Testis (tissue), 3 donors: Measurements from ENCODE around the gene ZFAND6. TPM values are rescaled to one million over a fixed set of nuclear protein-coding genes. Genes with fewer than 3 reads are reported as not detected.

Experiments
- DNase-seq: peaks from one replicate; pipeline ENCODE4 v3.0.0-alpha.2; 2019
- H3K27ac ChIP-seq, 2 donors: fragments of 200-600 bp; sonication (generic); one replicate each; pipeline ENCODE4 v1.5.1; 2019
- H3K27me3 ChIP-seq: fragments of 200-600 bp; sonication (generic); one replicate; pipeline ENCODE4 v1.5.1; 2019
- H3K36me3 ChIP-seq: fragments of 200-600 bp; sonication (generic); one replicate; pipeline ENCODE4 v1.5.1; 2017; ENCODE audit warnings: low read depth; ENCODE audit errors: missing control alignments
- H3K4me1 ChIP-seq: fragments of 200-600 bp; sonication (generic); one replicate; pipeline ENCODE4 v1.5.1; 2019
- H3K4me3 ChIP-seq, 2 donors: fragments of 200-600 bp; sonication (generic); one replicate each; pipeline ENCODE4 v1.5.1; 2017 to 2019
- H3K9me3 ChIP-seq: fragments of 200-600 bp; sonication (generic); one replicate; pipeline ENCODE4 v1.5.1; 2017
- POLR2A ChIP-seq: fragments of 450-650 bp; IDR thresholded peaks from one replicate; pipeline ENCODE4 v1.6.1; 2017; ENCODE audit warnings: antibody characterized with exemption, mild to moderate bottlenecking, moderate library complexity
- WGBS, 2 donors: methylation state at CpG; one replicate each; pipeline ENCODE4 v1.1.5; 2018; 5-methylcytosine and 5-hydroxymethylcytosine counted together
- intact Hi-C: fragments of 100-400 bp; cut with DNase I; formaldehyde crosslinking; loops from one replicate; pipeline ENCODE4 v1.15.1; 2023; ENCODE audit warnings: low total_unique reads
- polyA plus RNA-seq: library from polyadenylated mRNA; stranded (reverse); fragments of 350-450 nt; fragmentation: Illumina TruSeq; extraction: RNeasy Lipid Tissue Mini Kit (QIAGEN cat#74804); gene quantifications from one replicate; pipeline ENCODE4 v1.2.3, GENCODE V29; 2014; ENCODE audit warnings: low read depth, low replicate concordance; ENCODE audit not compliant: insufficient read depth
- total RNA-seq, 2 donors: library from RNA; depleted of rRNA; stranded (reverse); fragments of >200 nt; gene quantifications; one replicate each; pipeline ENCODE4 v1.2.3, GENCODE V29; 2016
- TF ChIP-seq, protein P1 (sequence below), 3 experiments: fragments of 450-650 bp in 2 of 3; fragments of 200-600 bp in 1 of 3; sonication (generic) in 1 of 3; IDR thresholded peaks; one replicate each; pipeline ENCODE4 v1.5.1; 2016 to 2019; ENCODE audit warnings: antibody characterized with exemption in 3 of 3, mild to moderate bottlenecking in 2 of 3, moderate library complexity in 1 of 3

The ZFAND6 gene
- total and polyA plus RNA-seq, 3 donors from 2014 or later, result 220 to 255 (median 251) TPM

DNA sequence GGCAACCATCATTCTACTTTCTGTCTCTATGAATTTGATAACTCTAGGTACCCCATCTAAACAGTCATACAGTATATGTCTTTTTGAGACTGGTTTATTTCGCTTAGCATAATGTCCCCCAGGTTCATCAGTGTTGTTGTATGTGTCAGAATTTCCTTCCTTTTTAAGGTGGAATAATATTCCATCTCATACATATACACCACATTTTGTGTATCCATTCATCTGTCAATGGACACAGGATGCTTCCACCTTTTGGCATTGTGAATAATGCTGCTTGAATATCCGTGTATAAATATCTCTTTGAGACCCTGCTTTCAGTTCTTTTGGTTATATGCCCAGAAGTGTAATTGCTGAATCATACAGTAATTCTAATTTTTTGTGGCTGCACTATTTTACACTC, 10.4 kb upstream of the ZFAND6 start:
- Histone ChIP-seq H3K27ac (no peak overlapping the region), H3K36me3 (no peaks in the 10 kb centered on the region), H3K27me3 (no peaks in the 10 kb centered on the region), H3K9me3 (no peaks in the 10 kb centered on the region), H3K4me3 (no peak overlapping the region), H3K4me1 (no peaks in the 10 kb centered on the region)
- no peak for TF ChIP-seq POLR2A
- TF ChIP-seq, protein P1, sequence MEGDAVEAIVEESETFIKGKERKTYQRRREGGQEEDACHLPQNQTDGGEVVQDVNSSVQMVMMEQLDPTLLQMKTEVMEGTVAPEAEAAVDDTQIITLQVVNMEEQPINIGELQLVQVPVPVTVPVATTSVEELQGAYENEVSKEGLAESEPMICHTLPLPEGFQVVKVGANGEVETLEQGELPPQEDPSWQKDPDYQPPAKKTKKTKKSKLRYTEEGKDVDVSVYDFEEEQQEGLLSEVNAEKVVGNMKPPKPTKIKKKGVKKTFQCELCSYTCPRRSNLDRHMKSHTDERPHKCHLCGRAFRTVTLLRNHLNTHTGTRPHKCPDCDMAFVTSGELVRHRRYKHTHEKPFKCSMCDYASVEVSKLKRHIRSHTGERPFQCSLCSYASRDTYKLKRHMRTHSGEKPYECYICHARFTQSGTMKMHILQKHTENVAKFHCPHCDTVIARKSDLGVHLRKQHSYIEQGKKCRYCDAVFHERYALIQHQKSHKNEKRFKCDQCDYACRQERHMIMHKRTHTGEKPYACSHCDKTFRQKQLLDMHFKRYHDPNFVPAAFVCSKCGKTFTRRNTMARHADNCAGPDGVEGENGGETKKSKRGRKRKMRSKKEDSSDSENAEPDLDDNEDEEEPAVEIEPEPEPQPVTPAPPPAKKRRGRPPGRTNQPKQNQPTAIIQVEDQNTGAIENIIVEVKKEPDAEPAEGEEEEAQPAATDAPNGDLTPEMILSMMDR (IDR thresholded peaks at IDR 0.05), result no peak
- intact Hi-C loops, result no loop called here
- WGBS, 2 donors, result 37 to 49% methylated on average over 2 of the region's 2 CpGs
- no peak for DNase-seq

DNA sequence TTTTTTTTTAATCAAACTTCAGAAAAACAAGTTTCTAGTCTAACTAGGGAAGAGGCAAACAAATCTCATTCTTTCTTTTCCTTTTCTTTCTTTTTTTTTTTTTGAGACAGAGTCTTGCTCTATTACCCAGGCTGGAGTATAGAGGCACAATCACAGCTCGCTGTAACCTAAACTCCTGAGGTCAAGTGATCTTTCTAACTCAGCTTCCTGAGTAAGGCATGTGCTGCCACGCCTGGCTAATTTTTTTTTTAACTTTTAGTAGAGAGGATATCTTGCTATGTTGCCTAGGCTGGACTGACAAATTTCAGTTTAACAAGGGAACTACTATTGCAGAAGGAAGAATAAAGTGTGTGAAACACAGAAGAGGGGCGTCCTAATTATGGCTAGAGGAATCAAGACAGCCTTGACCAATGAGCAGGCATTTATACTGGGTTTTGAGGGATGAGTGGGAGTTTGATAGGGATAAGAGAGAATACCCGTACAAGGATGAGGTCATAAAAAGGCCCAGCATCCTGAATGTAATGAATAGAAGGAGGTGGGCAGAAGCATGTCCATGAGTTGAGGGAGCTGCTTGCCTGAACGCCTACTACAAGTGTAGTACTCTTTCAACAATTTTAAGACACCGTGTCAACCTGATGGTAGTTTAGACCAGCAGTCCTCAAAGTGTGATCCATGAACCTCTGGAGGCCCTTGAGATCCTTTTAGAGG, 6.7 kb upstream of the ZFAND6 start:
- intact Hi-C loops, result no loop called here

DNA sequence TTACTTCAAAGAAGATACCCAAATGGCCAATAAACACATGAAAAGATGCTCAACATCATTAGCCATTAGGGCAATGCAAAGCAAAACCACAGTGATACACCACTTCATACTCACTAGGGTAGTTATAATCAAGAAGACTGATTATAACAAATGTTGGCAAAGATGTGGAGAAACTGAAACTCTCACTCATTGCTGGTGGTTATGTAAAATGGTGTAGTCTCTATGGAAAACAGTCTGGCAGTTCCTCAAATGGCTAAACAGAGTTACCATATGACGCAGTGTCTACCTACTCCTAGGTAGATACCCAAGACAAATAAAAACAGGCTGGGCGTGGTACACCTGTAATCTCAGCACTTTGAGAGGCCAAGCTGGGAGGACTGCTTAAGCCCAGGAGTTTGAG, 3.5 kb upstream of the ZFAND6 start:
- TF ChIP-seq, protein P1 (IDR thresholded peaks at IDR 0.05), result no peak
- TF ChIP-seq POLR2A, result no peak
- Histone ChIP-seq H3K27me3 (no peaks in the 10 kb centered on the region), H3K36me3 (no peaks in the 10 kb centered on the region), H3K4me1 (no peaks in the 10 kb centered on the region), H3K27ac (no peak overlapping the region), H3K9me3 (no peaks in the 10 kb centered on the region), H3K4me3 (no peak overlapping the region)
- WGBS, 2 donors, result 89 to 95% methylated on average over 2 of the region's 2 CpGs
- intact Hi-C loops, result no loop called here
- no peak for DNase-seq

More for the DNA sequence above, 6.7 kb upstream of the ZFAND6 start:
- Histone ChIP-seq H3K4me1 (no peaks in the 10 kb centered on the region), H3K27ac (no peak overlapping the region), H3K9me3 (no peaks in the 10 kb centered on the region), H3K27me3 (no peaks in the 10 kb centered on the region), H3K4me3 (no peak overlapping the region), H3K36me3 (no peaks in the 10 kb centered on the region)
- 85 to 86% methylated on average over 6 of the region's 6 CpGs for WGBS, 2 donors
- no peak for DNase-seq
- TF ChIP-seq POLR2A, result no peak
- TF ChIP-seq, protein P1 (IDR thresholded peaks at IDR 0.05), result no peak

DNA sequence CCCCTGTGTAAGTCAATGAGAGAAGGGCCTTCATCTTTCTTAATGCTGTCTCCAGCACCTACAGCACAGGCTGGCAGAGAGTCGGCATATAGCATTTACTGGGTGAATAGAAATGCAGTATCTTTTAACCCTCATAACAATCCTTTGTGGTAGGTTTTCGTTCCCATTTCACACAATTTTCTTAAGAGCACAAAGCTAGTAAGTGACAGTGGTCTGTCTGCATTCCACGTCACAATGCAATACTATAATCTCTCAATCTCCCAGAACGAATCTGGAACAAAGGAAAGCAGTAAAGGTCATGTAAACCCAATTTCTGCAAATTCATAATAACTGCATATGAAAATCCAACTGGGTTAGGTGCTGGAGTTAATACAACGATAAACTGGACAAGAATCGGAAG, 1.4 kb upstream of the ZFAND6 start:
- no peak overlapping the region for H3K4me3 ChIP-seq
- no peaks in the 10 kb centered on the region for H3K36me3 ChIP-seq
- no peaks in the 10 kb centered on the region for H3K27me3 ChIP-seq
- no peaks in the 10 kb centered on the region for H3K9me3 ChIP-seq
- WGBS, 2 donors, result 49 to 62% methylated on average over 6 of the region's 6 CpGs
- intact Hi-C loops, result no loop called here
- no peak for DNase-seq
- no peak overlapping the region for H3K27ac ChIP-seq
- H3K4me1 ChIP-seq, result no peaks in the 10 kb centered on the region
- TF ChIP-seq, protein P1 (IDR thresholded peaks at IDR 0.05), result no peak
- no peak for TF ChIP-seq POLR2A

DNA sequence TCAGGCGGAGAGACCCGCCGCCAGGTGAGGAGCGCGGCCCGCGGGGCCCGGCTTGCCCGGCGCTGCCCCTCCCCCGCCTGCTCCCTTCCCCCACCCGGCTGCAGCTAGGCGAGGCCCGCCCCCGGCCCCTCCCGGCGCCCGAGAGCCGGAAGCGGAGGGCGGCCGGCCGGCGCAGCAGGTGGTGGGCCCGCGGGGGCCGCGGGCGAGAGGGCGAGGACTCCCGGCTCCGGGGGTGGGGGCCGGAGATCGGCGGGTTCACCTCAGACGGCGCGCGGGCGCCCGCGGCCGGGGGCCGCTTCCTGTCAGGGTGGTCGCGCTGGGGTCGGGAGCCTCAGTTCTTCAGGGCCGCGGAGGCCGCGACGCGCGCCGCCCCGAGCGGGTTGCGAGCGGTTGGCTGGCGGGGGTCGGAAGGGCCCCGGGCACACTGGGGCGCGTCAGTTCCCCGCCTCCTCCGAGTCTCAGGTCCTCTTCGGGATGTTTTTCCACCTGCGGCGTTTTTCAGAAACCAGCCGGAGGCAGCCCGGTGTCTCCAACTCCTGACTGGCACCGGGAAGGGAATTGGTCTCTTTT, 395 bp downstream of the ZFAND6 start:
- Histone ChIP-seq H3K4me3 (peak overlapping the region; percentile 94 to 97), H3K36me3 (no peaks in the 10 kb centered on the region), H3K27ac (peak overlapping the region; percentile 93 to 95), H3K4me1 (no peaks in the 10 kb centered on the region), H3K27me3 (no peaks in the 10 kb centered on the region), H3K9me3 (no peaks in the 10 kb centered on the region)
- intact Hi-C loops, result loop anchor here (10.0 kb wide), 1 partner anchor 105 kb away; no protein-coding TSS in a partner anchor
- DNase-seq, result no peak
- 0 to 2% methylated on average over 6 to 52 of the region's 72 CpGs for WGBS, 2 donors
- TF ChIP-seq, protein P1 (IDR thresholded peaks at IDR 0.05), result no peak
- no peak for TF ChIP-seq POLR2A
